ENCODE results near the gene MDFI. TPM values are rescaled to one million over a fixed set of nuclear protein-coding genes. Genes with fewer than 3 reads are reported as not detected.

The MDFI gene
- total RNA-seq, 1 donor from 2014 or later, result 7.9 TPM

DNA sequence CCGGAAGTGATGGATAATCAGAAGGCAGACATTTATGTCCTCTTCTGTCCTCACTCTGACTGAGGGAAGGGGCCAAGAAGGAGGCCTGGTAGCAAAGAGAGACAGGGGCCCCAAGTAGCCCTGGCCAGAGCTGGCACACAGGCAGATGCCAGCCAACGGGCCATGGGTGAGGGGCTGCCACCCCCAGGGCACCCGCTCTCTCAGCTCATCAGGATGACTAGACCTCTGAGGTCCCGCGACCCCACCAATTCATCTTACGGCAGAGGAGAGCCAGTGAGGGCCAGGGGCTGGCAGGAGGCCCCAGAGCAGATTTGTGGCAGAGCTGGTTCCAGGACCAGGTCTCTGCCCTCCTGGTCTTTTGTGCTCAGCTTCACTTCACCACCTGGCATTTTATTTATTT, 43.1 kb upstream of the MDFI start:
- TF ChIP-seq, protein P1, sequence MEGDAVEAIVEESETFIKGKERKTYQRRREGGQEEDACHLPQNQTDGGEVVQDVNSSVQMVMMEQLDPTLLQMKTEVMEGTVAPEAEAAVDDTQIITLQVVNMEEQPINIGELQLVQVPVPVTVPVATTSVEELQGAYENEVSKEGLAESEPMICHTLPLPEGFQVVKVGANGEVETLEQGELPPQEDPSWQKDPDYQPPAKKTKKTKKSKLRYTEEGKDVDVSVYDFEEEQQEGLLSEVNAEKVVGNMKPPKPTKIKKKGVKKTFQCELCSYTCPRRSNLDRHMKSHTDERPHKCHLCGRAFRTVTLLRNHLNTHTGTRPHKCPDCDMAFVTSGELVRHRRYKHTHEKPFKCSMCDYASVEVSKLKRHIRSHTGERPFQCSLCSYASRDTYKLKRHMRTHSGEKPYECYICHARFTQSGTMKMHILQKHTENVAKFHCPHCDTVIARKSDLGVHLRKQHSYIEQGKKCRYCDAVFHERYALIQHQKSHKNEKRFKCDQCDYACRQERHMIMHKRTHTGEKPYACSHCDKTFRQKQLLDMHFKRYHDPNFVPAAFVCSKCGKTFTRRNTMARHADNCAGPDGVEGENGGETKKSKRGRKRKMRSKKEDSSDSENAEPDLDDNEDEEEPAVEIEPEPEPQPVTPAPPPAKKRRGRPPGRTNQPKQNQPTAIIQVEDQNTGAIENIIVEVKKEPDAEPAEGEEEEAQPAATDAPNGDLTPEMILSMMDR (IDR thresholded peaks at IDR 0.05; ENCODE audit: partially characterized antibody, unreplicated experiment), result no peak
- Mint-ChIP-seq H3K9me3 (ENCODE audit: unreplicated experiment) (peaks cover 4% of the 10 kb centered on the region), H3K27ac (ENCODE audit: unreplicated experiment) (no peak overlapping the region), H3K4me3 (ENCODE audit: unreplicated experiment) (no peak overlapping the region), H3K36me3 (ENCODE audit: unreplicated experiment) (peaks cover 5% of the 10 kb centered on the region), H3K4me1 (ENCODE audit: low read depth, unreplicated experiment) (peaks cover 18% of the 10 kb centered on the region), H3K27me3 (ENCODE audit: unreplicated experiment) (peaks cover 7% of the 10 kb centered on the region)
- no peak for DNase-seq

GRCh38 chr6:41596096-41596685, 42.1 kb upstream of the MDFI start:
- Mint-ChIP-seq H3K9me3 (ENCODE audit: unreplicated experiment) (peaks cover 3% of the 10 kb centered on the region), H3K4me1 (ENCODE audit: low read depth, unreplicated experiment) (peaks cover 18% of the 10 kb centered on the region), H3K27me3 (ENCODE audit: unreplicated experiment) (peaks cover 7% of the 10 kb centered on the region), H3K27ac (ENCODE audit: unreplicated experiment) (no peak overlapping the region), H3K4me3 (ENCODE audit: unreplicated experiment) (no peak overlapping the region), H3K36me3 (ENCODE audit: unreplicated experiment) (no peaks in the 10 kb centered on the region)
- no peak for DNase-seq
- TF ChIP-seq, protein P1 (IDR thresholded peaks at IDR 0.05; ENCODE audit: partially characterized antibody, unreplicated experiment), result no peak

DNA sequence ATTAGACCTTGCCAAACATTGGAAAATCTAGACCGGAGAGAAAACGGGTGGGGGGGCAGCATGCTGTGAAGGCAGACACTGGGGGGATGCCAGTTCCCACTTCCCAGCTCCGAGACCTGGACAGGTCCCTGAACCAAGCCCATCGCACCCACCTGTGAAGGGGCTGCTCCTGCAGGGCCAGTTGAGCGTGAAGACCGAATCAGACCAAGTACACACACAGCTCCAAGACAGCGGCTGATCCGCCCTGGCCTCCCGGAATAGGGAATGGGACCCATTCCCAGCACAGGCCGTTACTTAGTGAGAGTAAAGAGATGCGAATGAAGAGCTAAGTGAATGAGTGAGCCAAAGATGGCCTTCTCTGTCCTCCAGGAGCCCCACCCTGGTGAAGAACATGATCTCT, 41.5 kb upstream of the MDFI start:
- Mint-ChIP-seq H3K36me3 (ENCODE audit: unreplicated experiment) (no peaks in the 10 kb centered on the region), H3K27me3 (ENCODE audit: unreplicated experiment) (peaks cover 8% of the 10 kb centered on the region), H3K27ac (ENCODE audit: unreplicated experiment) (no peak overlapping the region), H3K4me1 (ENCODE audit: low read depth, unreplicated experiment) (peaks cover 16% of the 10 kb centered on the region), H3K4me3 (ENCODE audit: unreplicated experiment) (no peak overlapping the region), H3K9me3 (ENCODE audit: unreplicated experiment) (peaks cover 3% of the 10 kb centered on the region)
- no peak for DNase-seq
- TF ChIP-seq, protein P1 (IDR thresholded peaks at IDR 0.05; ENCODE audit: partially characterized antibody, unreplicated experiment), result no peak

DNA sequence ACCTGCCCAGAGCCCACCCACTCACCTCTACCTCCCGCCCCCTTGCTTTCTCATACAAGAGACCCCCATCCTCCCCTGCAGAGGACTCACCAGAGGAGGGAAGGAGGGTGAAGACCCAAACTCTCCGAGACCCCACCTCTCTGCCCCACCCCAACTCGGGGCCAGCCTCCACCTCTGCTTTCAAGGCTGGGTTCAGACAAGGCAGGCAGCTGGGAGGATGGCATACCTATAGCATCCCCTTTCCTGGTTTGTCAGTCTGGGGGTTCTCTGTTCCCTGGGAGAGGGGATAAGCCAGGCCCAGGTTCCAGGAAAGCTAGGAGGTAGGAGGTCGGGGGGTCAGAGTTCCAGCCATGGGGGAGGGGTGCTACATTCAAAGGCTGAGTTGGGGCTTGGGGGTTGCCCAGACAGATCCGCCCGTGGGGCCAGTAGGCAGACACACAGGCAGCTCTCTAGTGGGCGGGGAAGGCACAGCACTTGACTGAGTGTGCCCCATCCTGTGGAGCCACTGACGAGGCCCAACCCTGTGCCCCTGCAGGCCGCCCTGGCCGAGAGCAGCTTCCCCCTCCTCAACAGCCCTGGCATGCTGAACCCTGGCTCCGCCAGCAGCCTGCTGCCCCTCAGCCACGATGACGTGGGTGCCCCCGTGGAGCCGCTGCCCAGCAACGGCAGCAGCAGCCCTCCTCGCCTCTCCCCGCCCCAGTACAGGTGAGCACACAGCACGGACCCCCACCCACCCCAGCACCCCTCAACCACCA, 40.8 kb upstream of the MDFI start:
- Mint-ChIP-seq H3K4me1 (ENCODE audit: low read depth, unreplicated experiment) (peaks cover 17% of the 10 kb centered on the region), H3K36me3 (ENCODE audit: unreplicated experiment) (no peaks in the 10 kb centered on the region), H3K4me3 (ENCODE audit: unreplicated experiment) (no peak overlapping the region), H3K9me3 (ENCODE audit: unreplicated experiment) (peaks cover 3% of the 10 kb centered on the region), H3K27me3 (ENCODE audit: unreplicated experiment) (peaks cover 9% of the 10 kb centered on the region), H3K27ac (ENCODE audit: unreplicated experiment) (no peak overlapping the region)
- DNase-seq, result no peak
- TF ChIP-seq, protein P1 (IDR thresholded peaks at IDR 0.05; ENCODE audit: partially characterized antibody, unreplicated experiment), result no peak

GRCh38 chr6:41598670-41599014, 39.6 kb upstream of the MDFI start:
- Mint-ChIP-seq H3K4me3 (ENCODE audit: unreplicated experiment) (no peak overlapping the region), H3K36me3 (ENCODE audit: unreplicated experiment) (no peaks in the 10 kb centered on the region), H3K27ac (ENCODE audit: unreplicated experiment) (no peak overlapping the region), H3K9me3 (ENCODE audit: unreplicated experiment) (no peaks in the 10 kb centered on the region), H3K4me1 (ENCODE audit: low read depth, unreplicated experiment) (peaks cover 7% of the 10 kb centered on the region), H3K27me3 (ENCODE audit: unreplicated experiment) (peaks cover 5% of the 10 kb centered on the region)
- TF ChIP-seq, protein P1 (IDR thresholded peaks at IDR 0.05; ENCODE audit: partially characterized antibody, unreplicated experiment), result no peak
- no peak for DNase-seq
